GM21576 (cell line): ENCODE data around the gene MAPKAPK2.
A peak's percentile ranks its signal among the peaks of the same experiment; 100 is the strongest.

Experiments used
- ATAC-seq: cut with Tn5 transposase; IDR thresholded peaks from one replicate; pipeline ENCODE4 v1.9.1; 2021; ENCODE audit warnings: mild to moderate bottlenecking, moderate library complexity; ENCODE audit not compliant: unreplicated experiment

Gene MAPKAPK2

DNA sequence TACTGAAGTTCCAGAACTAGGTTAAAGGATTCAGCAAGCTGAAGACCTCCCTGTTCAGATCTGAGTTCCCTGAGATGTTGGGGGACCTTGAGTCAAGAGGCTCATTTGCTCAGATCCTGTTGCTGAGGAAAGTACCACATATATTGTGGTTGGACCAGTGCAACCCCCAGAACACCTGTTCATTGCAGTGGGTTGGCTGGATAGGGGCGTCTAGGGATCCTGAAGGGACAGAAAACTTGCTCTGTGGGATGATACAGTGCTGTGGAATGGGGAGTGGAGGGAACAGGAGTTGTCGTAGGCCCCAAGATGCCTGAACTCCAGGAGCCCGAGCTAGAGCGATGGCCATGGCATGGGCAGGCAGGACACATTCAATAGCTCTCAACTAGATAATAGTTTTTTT, 24.6 kb upstream of the MAPKAPK2 start:
- ATAC-seq: no peak

DNA sequence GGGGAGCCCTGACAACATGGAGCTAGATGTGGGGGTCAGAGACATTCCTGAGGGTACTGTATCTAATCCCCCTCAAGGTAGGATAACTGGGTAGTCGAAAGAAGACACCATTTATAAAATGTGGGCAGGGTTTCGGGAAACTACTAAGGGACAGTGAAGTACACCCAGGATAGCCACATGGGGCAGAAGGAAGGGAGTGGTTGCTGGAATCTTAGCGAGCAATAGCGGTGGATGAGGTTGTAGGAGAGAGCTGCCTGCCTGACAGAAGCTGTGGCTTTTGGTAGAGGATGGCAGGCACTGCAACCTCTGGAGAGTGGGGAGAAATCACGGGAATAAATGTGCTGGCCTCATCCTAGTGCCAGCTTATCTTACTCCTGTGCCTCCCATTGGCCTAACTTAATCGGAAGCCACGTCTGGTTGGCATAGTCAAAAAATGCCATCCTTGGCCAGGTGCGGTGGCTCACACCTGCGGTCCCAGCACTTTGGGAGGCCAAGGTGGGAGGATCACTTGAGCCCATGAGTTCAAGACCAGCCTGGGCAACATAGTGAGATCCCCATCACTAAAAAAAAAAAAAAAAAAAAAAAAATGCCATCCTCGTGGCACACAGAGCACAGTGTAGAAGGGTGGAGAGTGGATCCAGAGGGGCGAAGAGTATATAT, 23.4 kb upstream of the MAPKAPK2 start:
- ATAC-seq: no peak

DNA sequence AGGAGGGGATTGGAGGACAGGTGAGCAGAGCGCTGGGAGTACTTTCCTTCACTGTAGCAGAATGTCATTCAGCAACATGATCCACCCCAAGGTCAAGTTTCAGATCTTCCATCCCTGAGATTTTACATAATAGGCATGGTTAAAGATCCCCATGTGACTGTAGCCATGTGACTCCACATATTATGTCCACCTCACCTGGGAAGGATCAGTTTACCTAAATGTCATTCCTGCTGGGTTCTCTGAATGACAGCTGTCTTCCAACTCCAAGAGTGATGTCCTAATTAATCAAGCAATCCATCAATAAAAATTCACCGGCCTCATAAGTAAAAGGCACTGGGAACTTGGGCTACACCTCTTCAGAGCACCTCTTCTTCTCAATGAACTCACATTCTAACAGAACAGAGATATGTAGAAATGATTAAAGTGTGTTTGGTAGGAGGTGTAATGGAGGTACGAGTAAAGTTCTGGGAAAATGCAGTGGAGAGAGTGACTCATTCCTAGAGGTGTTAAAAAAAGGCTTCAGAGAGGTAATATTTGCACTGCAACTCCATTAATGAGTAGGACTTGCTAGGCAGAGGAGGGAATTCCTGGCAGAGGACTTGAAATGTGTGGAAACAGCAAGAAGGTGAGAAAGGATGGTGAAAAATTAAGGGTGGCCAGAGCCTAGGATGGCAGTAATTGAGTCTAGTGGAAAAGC, 22.2 kb upstream of the MAPKAPK2 start:
- ATAC-seq: no peak

DNA sequence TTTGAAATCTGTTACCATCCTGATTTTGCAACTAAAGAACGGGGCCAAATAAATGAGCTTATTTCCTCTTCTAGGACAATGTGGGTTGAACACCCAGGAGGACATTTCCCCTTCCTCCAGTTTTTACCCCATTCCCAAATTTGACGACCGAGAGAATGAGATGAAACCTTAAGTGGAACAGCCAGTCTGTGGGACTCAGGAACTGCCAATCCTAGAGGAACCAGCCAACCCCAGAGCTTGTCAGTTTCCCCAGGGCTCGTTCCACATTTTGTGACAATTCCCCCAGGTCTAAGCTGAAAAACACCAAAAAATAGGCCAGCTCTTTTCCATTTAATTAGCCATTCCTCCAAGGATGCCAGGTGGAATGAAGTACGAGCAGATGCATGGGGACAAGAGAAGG, 21.3 kb upstream of the MAPKAPK2 start:
- ATAC-seq: no peak

DNA sequence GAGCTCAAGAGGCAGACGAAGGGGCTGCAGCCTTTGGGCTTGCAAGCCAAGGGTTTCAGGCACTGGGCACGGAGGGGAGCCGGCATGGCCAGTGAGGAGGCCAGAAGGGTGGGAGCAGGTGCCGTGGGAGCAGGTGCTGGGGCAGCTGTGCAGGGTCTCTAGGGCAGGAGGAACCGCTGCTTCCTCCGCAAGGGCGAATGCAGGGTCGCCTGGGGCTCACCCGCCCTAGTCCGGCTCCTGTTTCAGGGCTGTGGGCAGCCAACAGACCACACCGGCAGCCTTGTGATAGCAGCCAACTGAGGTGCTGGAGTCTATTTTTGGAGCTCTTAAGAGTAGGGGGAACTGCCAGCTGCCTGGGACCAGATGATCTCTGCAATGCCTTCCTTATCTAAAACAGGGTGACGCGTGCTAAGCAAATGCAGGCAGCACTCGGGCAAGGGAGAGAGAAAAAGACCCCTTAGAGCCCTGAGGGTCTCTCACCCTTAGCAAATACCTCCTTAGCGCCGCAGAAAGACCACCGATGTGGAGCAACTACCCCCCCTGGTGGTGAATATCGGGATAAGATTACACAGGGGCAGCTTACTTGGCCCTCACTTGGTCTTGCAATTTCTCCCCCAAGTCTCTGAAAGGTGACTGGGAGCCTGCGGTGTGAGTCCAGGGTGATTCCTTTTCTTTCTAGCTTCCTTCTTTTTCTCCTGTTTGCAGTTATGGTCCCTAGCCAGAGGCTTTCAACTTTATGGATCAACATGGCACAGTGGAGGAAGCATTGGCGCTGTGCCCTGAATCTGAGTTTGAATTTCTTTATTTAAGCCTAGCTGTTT, 20.7 kb upstream of the MAPKAPK2 start:
- peak; percentile 61 for ATAC-seq

DNA sequence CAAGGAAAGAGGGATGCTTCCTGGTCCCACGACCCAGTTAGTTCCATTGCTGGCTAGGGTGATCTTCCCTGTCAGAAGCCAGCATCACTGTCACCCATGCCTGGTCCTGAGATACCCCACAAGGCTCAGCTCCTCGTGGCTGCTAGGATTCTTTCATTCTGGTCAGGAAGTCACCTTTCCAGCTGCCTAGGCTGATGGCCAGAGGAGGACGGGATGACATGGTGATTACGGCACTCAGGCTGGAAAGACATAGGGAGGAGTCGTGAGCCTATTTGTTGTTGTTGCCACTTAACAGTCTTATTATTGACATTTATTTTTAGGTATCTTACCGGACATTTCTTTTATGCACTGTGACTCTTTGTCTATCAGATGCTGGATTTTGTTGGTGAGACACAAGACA, 20.0 kb upstream of the MAPKAPK2 start:
- no peak for ATAC-seq

DNA sequence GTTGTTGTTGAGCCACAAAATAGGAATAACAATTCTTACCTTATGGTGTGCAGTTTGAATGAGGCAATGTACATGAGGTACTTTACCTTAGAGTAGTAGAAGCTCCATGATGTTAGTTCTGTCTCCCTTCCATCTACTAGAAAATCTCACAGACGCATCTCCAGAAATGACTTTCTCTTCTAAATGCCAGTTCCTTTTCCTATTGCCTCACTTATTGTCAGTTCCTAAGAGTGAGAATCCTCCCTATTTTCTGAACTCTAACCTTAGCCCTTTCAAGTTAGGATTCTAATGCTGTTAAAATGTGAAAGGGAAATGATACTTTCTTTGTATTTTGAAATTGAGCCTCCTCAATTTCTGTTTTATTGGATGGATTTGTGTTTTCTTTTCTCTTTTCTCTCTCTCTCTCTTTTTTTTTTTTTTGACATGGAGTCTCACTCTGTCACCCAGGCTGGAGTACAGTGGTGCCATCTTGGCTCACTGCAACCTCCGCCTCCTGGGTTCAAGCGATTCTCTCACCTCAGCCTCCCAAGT, 18.6 kb upstream of the MAPKAPK2 start:
- no peak for ATAC-seq

DNA sequence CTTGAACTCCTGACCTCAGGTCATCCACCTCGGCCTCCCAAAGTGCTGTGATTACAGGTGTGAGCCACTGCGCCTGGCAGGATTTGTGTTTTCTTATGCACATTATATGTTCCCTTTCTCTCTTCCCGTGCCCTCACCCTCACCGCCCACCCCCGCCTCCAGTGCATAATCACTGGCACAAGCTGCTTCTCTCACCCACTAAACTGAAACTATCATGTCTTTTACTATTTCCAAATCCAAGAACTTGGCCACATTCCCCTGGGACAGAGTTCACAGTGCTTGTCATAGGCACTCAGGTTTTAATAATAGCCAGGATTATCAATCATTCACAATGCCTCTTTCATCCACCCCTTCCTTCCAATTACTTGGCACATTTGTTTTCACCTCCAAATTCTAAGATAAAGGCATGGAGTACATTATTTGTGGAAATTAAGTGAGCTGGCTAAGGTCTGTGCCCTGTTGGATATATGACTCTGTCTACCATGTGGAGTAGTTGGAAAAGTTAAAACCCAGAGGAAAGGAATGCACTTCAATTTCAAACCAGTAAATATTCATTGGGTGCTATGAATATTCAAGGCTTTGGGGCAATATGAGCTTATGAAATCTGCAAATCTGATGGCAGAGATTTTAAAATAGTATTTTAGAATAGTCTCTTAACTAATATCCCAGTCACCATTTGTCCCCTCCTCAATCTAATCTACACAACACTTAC, 17.6 kb upstream of the MAPKAPK2 start:
- no peak for ATAC-seq

DNA sequence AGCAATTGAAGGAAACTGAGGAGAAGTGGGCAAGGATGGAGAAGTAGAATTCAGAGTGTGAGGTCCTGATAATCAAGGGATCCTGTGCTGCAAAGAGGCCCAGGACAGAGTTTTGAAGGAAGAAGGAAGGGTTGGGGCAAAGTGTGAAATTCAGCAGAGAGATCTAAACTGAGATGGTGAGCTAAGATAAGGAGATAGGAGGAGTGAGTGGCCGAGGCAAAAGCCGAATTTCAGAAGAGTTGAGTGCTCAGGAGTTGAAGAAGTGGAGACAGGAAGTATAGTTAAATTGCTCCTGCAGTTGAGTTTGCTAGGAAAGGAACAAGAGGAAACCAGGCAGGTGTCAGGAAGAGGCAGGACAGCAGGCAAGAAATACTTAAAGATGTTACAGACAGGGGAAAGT, 16.4 kb upstream of the MAPKAPK2 start:
- ATAC-seq: no peak

DNA sequence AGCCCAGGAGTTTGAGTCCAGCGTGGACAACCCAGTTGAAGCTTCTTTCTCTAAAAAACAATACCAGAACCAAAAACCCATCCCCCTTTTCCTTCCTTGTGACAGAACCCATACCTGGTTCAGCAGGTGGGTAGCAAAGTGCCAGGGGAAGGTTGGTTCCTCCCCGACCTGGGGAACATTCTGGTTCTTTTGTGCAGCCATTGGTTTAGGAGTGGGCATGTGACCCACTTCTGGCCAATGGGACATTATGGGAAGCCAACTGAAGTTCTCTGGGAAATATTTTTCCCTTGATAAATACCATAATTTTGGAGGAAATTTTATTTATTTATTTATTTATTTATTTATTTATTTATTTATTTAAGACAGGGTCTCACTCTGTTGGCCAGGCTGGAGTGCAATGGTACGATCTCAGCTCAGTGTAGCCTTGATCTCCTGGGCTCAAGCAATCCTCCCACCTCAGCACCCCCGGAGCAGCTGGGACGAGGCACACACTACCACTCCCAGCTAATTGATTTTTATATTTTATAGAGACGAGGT, 15.8 kb upstream of the MAPKAPK2 start:
- no peak for ATAC-seq

DNA sequence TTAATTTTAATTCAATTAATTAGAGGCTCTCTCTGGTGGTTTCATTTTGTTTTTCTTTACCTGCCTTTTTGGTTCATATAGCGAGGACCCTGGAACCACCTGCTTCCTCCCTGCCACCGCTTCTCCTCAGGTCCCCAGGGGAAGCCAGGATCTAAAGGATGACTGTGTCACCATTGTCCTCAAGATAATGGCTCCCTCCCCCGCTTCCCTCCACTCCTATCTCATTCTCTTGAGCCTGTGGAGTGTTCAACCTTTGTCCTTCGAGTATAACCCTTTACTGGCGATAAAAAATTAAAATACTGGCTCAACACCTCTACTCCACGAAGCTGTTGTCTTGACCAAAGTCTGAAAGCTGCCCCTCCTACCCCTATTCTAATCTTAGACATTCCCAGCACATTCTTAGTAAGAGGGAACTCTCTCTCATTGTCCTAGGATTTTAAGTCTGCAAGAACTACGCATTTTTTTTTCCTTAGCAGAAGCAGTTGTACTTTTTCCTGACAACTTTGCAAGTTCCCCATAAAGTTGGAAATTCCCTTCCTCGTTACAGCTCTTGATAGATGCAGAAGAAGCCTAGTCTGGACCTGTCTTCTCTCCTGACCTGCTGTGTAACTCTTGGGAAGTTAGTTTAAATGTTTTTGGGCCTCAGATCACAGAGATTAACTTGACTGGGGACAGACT, 12.6 kb upstream of the MAPKAPK2 start:
- no peak for ATAC-seq

DNA sequence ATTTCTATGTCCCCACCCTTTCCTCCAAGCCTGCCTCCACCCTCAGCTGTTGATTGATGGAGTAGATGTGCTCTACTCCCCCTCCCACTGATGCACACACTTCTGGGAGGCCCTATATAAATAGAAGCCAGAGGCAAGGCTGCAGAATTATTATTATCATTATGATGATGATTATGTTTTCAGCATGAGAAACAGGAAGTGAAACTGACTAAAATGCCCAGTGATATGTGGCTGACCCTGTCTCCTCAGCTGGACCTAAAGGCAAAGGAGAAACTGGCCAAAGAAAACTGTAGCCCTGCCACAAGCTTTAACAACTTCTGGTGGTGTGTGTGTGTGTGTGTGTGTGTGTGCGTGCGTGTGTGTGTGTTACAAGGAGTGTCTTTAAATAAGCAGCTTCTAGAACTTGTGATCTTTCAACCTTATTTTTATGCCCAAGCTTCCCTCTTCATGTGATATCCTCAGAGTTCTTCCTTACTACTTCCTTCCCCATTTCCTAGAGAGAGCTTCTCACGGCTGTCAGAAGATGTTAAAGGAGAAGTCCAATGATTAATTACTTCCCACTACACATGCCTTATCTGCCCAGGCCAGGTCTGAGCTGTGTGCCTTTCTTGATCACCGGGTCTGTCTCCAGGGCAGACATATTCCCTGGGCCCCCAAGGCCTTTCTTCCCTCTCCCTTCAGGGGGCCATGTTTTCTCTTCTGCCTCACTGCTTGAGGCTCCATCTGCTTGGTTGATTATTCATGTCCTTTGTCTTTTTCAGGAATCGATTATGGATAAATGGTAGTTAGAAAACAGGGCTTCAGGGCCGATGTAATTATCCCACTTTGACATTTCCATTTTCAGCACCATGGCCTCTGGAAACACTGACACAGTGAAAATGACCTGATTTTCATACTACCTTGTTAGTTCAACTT, 11.6 kb upstream of the MAPKAPK2 start:
- no peak for ATAC-seq

DNA sequence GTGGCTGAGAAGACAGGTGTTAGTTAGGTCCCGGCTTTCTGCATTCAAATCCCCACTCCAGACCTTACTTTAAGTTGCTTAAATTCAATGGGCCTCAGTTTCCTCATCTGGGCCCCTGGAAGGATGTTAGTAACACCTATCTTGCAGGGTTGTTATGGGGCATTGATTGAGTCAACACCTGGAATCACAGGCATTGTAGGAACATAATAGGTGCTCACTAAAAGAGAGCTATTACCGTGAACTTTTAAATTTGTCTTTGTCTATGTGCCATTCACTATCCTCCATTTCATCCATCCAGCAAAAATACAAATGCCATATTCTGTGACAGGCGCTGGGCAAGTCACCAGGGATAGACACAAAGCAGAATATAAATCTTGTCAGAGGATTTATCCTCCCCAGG, 10.5 kb upstream of the MAPKAPK2 start:
- no peak for ATAC-seq

DNA sequence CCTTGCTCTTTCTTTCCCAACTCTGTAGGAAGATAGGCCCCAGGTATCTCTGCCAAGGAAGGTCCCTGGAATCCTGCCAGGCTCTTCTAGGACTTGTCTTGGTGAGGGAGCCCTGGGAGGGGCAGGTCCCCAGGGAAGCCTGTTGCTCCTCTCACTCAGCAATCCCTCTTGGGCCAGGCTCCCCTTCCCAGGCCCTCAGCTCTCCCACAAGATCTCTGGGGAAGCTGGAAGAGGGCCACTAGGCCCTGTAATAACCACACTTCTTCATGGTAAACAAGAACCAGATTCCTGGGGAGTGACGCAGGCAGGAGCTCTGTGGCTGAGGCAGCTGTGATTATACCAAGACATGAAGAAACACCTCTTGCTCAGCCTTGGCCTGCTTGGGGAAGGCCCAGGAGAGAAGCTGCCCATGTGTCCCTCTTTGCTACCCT, 9.9 kb upstream of the MAPKAPK2 start:
- ATAC-seq: no peak

DNA sequence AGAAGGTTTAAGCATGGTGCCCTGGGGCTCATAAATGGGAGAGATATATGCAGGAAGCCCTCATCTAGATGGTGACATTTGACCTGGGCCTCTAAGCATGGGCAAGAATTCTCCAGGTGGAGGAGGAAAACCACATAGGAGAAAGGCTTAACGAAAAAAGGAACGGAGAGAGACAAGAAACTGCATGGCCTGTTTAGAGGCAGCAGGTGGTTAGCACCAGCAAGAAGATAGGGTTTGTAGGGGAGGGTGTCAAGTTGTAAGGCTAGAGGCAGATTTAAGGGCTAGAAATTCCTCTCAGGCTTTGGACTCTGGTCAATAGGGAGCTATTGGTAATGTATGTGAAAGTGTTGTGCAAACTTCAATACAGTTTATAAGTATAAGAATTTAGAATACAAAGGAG, 8.2 kb upstream of the MAPKAPK2 start:
- ATAC-seq: no peak

DNA sequence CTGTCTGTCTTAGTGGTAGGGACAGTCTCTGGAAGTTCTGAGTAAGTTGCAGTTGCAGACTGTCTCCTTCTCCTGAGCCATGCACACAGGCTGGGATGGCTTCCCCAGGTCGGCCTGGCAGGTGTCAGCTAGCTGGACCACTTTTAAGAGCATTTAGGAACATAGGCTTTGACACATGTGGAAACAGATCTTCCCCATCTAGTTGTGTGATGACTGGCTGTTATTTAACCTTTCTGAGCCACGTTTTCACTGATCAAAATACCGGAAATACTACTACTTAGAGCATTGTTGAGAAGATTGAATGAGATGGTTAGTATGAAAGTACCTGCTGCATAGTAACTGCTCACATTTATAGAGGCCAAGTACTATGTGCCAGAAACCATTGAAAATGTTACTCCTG, 6.2 kb upstream of the MAPKAPK2 start:
- ATAC-seq: peak; percentile 32

DNA sequence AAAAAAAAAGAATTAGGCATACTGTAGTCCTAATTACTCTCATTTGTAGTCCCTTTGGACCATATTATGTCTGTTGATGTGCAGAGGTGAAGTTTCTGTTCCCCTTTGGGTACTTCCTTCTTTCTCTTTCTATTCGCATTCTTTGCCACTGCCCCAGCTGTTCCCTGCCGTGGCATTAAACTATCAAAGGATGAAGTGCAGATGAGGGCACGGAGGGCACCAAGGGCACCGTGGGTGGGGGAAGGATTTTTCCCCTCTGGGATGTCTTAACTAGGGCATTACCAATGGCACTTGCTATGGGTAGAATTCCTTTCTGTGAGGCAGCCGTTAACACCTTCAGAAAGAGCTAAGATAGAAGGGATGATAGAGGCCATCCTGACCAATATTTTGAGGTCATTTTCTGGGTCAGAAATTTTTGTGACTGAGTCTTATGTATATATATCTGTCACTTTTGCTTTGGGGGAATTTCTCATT, 4.9 kb upstream of the MAPKAPK2 start:
- ATAC-seq: peak; percentile 82

DNA sequence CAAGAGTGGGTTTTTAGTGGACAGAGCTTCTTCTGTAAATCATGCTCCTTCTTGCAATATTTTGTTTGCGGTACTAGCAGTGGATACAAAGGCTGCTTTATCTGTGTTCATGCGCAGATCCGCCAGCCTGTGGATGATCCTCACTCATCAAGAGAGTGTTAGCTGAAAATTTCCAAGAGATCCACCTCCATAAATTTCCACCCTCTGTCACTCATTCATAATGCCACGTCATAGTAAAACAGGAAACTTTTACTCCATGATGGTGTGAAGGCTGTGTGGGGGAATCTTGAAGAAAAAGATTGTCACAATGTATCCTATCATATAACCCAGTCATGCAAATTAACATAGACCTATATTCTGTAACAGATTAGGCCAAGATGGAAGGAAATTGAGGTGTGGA, 4.4 kb upstream of the MAPKAPK2 start:
- ATAC-seq: no peak

DNA sequence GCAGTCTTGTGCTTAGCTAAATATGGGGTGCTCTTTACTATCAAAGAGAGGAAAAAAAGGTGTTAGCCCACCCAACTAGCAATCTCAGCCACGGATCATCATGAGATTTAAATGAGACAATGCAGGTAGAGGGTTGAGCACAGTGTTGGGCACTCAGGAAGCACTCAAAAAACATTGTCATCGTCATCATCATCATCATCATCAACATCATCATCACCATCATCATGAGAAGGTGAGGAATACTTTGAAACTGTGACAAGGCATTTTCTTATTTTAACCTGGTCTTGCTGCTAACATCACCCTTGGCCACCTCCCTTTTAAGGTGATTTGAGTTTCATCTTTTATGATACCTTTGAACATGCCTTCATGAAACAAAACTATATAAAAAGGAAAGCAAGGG, 3.3 kb upstream of the MAPKAPK2 start:
- no peak for ATAC-seq
